HG03095 (cell line): Measurements from ENCODE around the gene RAPGEF4.

Source experiments
- ATAC-seq: cut with Tn5 transposase; IDR thresholded peaks from one replicate; pipeline ENCODE4 v1.9.1; 2021; ENCODE audit warnings: moderate library complexity; ENCODE audit not compliant: unreplicated experiment

Gene RAPGEF4

GRCh38 chr2:172896661-172897081 is 161.0 kb downstream of the RAPGEF4 start:
- no peak for ATAC-seq

- no peak for ATAC-seq
Observed at GRCh38 chr2:172900871-172901270, 165.2 kb downstream of the RAPGEF4 start.

DNA sequence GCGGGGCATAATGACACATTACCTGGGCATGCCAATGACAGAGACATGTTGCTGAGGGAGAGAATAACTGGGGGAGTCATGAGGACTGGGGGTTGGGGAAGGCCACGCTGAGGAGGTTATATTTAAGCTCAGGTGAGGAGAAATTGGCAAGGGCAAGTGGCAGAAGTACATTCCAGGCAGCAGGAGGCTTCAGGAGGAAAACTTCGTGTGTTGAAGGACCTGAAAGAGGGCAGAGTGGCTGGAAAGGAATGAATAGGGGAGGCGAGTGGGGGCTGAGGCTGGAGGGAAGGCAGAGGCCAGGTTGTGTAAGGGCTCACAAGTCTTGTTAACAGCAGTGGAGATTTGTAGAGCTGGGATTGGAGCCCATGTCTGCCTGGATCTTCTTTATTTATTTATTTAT is 166.3 kb downstream of the RAPGEF4 start:
- no peak for ATAC-seq

GRCh38 chr2:172904236-172904635 is 168.6 kb downstream of the RAPGEF4 start:
- ATAC-seq, result no peak

GRCh38 chr2:172905937-172906811 is 170.5 kb downstream of the RAPGEF4 start:
- ATAC-seq, result no peak

- ATAC-seq, result no peak
Observed at GRCh38 chr2:172908275-172908674, 172.6 kb downstream of the RAPGEF4 start.

DNA sequence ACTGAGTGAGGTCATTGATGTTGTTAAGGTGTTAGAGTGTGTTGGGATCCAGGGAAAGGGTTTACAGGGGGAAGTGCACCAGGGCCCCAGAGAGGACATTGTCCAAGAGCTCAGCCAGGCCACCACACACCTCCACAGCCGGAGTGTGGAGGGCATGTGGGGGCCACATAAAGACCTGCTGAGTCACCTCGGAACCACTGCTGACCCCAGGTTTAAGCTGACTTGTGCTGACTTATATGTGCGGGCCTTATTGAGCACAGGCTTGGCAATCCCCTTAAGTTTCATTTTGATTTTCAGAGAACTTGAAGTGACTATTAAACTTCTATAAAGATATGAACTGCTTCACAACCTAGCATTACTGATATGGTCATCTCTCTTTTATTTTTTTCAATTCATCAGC is 173.8 kb downstream of the RAPGEF4 start:
- no peak for ATAC-seq

DNA sequence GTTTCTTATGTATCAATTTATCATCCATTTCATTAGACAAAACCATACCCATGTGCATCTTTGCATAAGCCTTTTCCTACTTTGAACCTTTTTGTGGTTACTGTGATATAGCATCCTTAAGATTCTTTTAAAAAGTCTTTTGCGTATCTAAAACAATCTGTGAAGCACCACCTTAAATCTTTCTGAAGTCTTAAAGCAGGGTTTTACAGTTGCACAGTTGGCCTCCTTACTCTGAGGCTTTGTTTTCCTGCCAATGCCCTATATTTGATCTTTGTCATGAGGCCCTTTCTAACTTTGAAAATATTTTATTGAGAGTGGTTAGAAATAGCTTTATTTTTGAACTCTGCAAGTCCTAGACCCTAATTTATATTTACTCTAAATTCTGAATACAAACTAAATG is 176.6 kb downstream of the RAPGEF4 start:
- no peak for ATAC-seq

DNA sequence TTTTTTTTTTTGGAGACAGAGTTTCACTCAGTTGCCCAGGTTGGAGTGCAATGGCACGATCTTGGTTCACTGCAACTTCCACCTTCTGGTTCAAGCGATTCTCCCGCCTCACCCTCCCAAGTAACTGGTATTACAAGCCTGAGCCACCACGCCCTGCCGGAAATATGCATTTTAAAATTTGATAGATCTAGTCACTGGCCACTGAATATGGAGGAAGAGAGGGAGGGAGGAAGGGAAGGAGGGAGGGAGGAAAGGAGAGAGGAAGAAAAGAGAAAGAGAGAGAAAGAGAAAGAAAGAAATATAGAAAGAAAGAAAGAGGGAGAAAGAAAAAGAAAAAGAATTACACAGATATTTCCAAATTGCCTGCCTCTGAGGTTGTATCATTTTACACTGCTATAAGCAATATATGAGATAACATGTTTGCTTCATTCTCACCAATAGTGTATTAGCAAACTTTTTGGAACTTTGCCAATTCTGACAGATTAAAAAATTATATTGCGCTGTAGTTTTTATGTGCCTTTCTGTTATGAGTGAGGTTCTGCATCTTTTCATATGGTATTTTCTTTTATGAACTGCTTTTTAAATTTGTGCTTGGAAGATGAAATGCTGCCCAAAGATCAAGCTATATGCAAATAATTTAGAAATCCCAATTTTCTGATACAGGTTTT is 178.8 kb downstream of the RAPGEF4 start:
- no peak for ATAC-seq

- no peak for ATAC-seq
Observed at GRCh38 chr2:172917716-172918115, 182.1 kb downstream of the RAPGEF4 start.

GRCh38 chr2:172919732-172920131 is 184.1 kb downstream of the RAPGEF4 start:
- peak; percentile 90 for ATAC-seq

- no peak for ATAC-seq
Observed at GRCh38 chr2:172921532-172922236, 186.0 kb downstream of the RAPGEF4 start.

- ATAC-seq, result no peak
Observed at GRCh38 chr2:172922306-172922705, 186.7 kb downstream of the RAPGEF4 start.

- no peak for ATAC-seq
Observed at GRCh38 chr2:172922815-172923214, 187.2 kb downstream of the RAPGEF4 start.

DNA sequence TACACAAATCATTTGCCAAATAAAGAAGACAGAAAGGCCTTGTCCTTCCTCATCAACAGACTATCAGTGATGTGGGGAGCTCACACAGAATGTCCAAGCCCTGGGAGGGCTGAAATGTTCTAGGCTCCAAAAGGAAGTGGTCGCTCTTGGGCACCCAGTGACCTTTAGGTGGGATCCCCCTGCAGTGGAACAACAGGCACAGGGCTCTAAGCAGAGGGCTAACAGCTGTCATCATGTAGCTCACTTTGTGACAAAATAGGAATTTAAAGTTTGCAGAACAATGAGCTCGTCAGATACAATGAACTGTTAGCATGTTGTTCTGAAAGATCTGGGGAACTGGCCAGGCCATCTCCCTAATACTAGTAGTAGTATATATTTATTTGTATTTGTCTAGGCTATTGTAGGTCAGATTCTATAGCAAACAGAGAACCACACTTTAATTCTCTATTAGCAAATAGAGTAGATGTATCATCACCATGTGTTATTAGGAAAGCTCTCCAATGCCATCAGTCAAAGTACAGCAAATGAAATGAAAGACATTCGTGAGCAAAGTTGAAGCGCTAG is 188.5 kb downstream of the RAPGEF4 start:
- no peak for ATAC-seq

- no peak for ATAC-seq
Observed at GRCh38 chr2:172925600-172925999, 190.0 kb downstream of the RAPGEF4 start.

- ATAC-seq, result no peak
Observed at GRCh38 chr2:172926785-172927640, 191.4 kb downstream of the RAPGEF4 start.

GRCh38 chr2:172927641-172928357 is 192.2 kb downstream of the RAPGEF4 start:
- no peak for ATAC-seq

DNA sequence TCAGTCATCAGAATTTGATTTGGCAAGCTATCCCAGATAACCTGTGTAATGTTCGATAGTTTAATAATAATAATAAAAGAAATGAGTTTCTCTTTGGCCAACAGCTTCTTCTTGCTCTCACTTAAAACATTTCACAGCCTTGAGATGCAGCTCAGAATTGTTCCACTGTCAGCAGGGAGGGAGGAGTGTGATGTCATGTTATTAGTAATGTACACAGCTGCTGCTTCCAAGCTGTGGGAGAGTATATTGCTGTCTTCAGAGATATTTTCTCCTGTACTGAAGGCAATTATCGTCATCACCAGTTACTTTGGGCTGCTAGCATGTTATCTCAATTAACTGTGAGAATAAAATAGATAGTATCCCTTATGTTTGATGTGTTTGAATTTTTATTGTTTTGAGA is 193.1 kb downstream of the RAPGEF4 start:
- ATAC-seq, result no peak

DNA sequence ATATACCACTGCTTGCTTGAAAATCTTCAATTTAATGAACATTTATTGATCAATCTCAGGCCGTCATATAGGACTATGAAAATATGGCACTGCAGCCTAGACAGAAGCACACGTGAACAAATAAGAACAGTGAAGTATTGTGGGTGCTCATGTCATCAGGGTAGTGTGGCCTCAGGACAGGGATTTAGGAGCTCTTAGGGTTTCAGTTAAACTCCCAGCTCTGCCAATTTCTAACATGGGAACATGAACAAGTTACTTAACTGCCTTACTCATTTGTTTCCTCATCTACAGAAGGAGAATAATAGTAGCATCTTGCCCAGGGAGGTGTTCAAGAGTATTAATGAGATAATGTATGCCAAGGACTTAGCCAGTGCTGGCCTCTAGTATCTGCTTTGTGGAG is 194.0 kb downstream of the RAPGEF4 start:
- ATAC-seq, result no peak
